ENCODE measurements around the gene DCAF12. TPM values are rescaled to one million over a fixed set of nuclear protein-coding genes. Genes with fewer than 3 reads are reported as not detected.
A peak's percentile ranks its signal among the peaks of the same experiment; 100 is the strongest.

Gene DCAF12
- total and polyA plus RNA-seq, 8 donors = 4.1 to 54.3 (median 21.4) TPM

- H3K27ac ChIP-seq = peak overlapping the region in 4 of 5 donors; percentile 86 to 96 (median 92)
- intact Hi-C loops (cut with DNase I; ENCODE audit: low total_unique reads) = no loop called here
Measured at GRCh38 chr9:34124926-34125325, 1.6 kb downstream of the DCAF12 start.

GRCh38 chr9:34124099-34124498 is 2.4 kb downstream of the DCAF12 start:
- Histone ChIP-seq H3K27ac (peak overlapping the region in 2 of 5 donors; percentile 91 to 96), H3K36me3 (peaks cover 5 to 41% (median 37%) of the 10 kb centered on the region in 4 donors), H3K27me3 (no peaks in the 10 kb centered on the region), H3K4me3 (peak overlapping the region in 2 of 4 donors; percentile 80 to 81), H3K4me1 (peaks cover 27 to 62% (median 48%) of the 10 kb centered on the region in 4 donors), H3K9me3 (no peaks in the 10 kb centered on the region)
- TF ChIP-seq POLR2A (IDR thresholded peaks at IDR 0.05) = no peak
- intact Hi-C loops (cut with DNase I; ENCODE audit: low total_unique reads) = no loop called here
- 33 to 46% (median 38%) methylated on average over 4 of the region's 4 CpGs for WGBS, 5 donors
- DNase-seq = no peak

More at GRCh38 chr9:34124926-34125325, 1.6 kb downstream of the DCAF12 start:
- WGBS, 5 donors = 24 to 30% (median 27%) methylated on average over 6 of the region's 6 CpGs
- TF ChIP-seq POLR2A (IDR thresholded peaks at IDR 0.05) (no peak), POLR2AphosphoS5 (IDR thresholded peaks at IDR 0.05) (no peak), EP300 (IDR thresholded peaks at IDR 0.05) (no peak), CTCF (IDR thresholded peaks at IDR 0.05) (no peak)
- Histone ChIP-seq H3K9me3 (no peaks in the 10 kb centered on the region), H3K27me3 (no peaks in the 10 kb centered on the region), H3K36me3 (peaks cover 5 to 37% (median 34%) of the 10 kb centered on the region in 4 donors), H3K4me1 (peaks cover 27 to 62% (median 47%) of the 10 kb centered on the region in 4 donors), H3K4me3 (peak overlapping the region; percentile 75 to 85 (median 80))
- peak in 1 of 2 donors; percentile 44 for DNase-seq

- Histone ChIP-seq H3K27ac (peak overlapping the region in 2 of 5 donors; percentile 91 to 96), H3K4me1 (peaks cover 27 to 62% (median 48%) of the 10 kb centered on the region in 4 donors), H3K27me3 (no peaks in the 10 kb centered on the region), H3K36me3 (peaks cover 9 to 45% (median 41%) of the 10 kb centered on the region in 4 donors), H3K9me3 (no peaks in the 10 kb centered on the region), H3K4me3 (peak overlapping the region in 1 of 4 donors; percentile 6)
- intact Hi-C loops (cut with DNase I; ENCODE audit: low total_unique reads) = no loop called here
- TF ChIP-seq POLR2AphosphoS5 (IDR thresholded peaks at IDR 0.05) = no peak
- no peak for TF ChIP-seq CTCF (IDR thresholded peaks at IDR 0.05)
- no peak for TF ChIP-seq POLR2A (IDR thresholded peaks at IDR 0.05)
- TF ChIP-seq EP300 (IDR thresholded peaks at IDR 0.05) = no peak
- WGBS, 5 donors = 50 to 55% (median 52%) methylated on average over 6 of the region's 6 CpGs
- DNase-seq = peak; percentile 27 to 53
Measured at GRCh38 chr9:34123682-34124081, 2.8 kb downstream of the DCAF12 start.

- no peak overlapping the region for H3K27ac ChIP-seq
- intact Hi-C loops (cut with DNase I; ENCODE audit: low total_unique reads) = no loop called here
- H3K36me3 ChIP-seq = peaks cover 19 to 62% (median 58%) of the 10 kb centered on the region in 4 donors
- no peak for DNase-seq
- no peak overlapping the region for H3K4me3 ChIP-seq
- WGBS, 5 donors = 69 to 82% (median 69%) methylated on average over 3 of the region's 3 CpGs
- peaks cover 25 to 59% (median 44%) of the 10 kb centered on the region in 4 donors for H3K4me1 ChIP-seq
- H3K27me3 ChIP-seq = no peaks in the 10 kb centered on the region
- no peak for TF ChIP-seq POLR2AphosphoS5 (IDR thresholded peaks at IDR 0.05)
- no peak for TF ChIP-seq CTCF (IDR thresholded peaks at IDR 0.05)
- no peak for TF ChIP-seq EP300 (IDR thresholded peaks at IDR 0.05)
- no peaks in the 10 kb centered on the region for H3K9me3 ChIP-seq
Measured at GRCh38 chr9:34121996-34122395, 4.5 kb downstream of the DCAF12 start.

- Histone ChIP-seq H3K4me3 (no peak overlapping the region), H3K27me3 (no peaks in the 10 kb centered on the region), H3K4me1 (peaks cover 12 to 47% (median 31%) of the 10 kb centered on the region in 4 donors), H3K27ac (no peak overlapping the region), H3K9me3 (no peaks in the 10 kb centered on the region), H3K36me3 (peaks cover 28 to 80% (median 78%) of the 10 kb centered on the region in 4 donors)
- DNase-seq = no peak
- no peak for TF ChIP-seq POLR2AphosphoS5 (IDR thresholded peaks at IDR 0.05)
- 86 to 100% (median 95%) methylated on average over 3 of the region's 3 CpGs for WGBS, 5 donors
- intact Hi-C loops (cut with DNase I; ENCODE audit: low total_unique reads) = no loop called here
Measured at GRCh38 chr9:34119713-34120112, 6.8 kb downstream of the DCAF12 start.
